GM18526 (cell line): ENCODE data around the gene MGRN1.

ENCODE experiments used
- POLR2A ChIP-seq: IDR thresholded peaks from 3 replicates; pipeline ENCODE4 v1.6.1; 2011; ENCODE audit not compliant: insufficient read length; ENCODE audit errors: extremely low read depth

The MGRN1 gene

DNA sequence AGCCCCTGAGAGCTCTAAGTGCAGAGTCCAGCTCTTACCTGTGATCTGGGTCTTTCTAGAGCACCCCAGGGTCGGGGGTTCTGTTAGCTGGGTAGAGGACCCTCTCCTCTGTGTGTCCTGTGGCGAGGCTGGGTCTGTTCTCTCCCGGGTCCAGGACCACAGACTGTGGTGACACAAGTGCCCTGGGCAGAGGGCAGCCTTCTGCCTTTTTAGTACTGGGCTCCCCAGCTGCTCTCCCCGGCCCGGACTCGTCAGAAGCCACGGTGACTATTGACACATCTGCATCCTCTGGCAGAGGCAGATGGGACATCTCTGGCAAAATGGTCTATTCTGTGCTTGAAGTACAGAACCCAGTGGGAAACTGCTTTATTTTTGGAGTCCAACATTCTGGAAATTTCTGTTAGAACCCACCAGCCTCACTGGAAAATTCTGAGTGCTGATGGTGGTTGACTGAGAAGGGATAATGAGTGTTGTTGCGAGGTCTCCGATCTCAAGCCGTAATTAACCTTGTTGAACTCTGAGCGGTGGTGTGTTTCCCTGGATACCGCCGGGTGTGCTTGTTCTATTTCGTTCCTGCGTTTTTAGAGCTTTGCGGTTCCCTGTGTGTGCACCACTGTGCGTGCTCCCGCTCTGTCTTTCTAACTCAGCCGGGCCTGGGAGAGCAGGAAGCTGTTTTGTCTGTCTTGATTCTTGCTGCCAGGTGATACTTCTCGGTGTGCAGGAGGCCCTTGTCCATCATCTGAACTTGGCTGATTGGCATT is 42.8 kb downstream of the MGRN1 start:
- no peak for TF ChIP-seq POLR2A

DNA sequence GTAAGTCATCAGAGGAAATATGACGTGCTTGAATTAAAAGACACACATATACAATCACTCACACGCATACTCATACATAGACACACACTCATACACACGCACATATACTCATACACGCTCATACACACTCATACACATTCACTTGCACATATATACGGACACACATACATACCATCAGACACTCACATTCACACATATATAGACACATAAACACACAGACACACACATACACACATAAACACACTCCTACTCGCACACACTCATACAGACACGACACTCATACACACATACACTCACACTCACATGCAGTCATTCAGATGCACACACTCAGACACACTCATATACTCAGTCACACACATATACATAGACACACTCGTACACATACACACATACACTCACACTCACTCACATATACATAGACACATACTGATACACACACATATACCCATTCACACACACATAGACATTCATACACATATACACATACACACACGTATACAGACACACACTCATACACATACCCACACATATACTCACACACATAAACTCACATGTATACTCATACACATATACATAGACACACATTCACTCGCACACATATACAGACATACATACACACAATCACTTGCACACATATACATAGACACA is 43.8 kb downstream of the MGRN1 start:
- no peak for TF ChIP-seq POLR2A

DNA sequence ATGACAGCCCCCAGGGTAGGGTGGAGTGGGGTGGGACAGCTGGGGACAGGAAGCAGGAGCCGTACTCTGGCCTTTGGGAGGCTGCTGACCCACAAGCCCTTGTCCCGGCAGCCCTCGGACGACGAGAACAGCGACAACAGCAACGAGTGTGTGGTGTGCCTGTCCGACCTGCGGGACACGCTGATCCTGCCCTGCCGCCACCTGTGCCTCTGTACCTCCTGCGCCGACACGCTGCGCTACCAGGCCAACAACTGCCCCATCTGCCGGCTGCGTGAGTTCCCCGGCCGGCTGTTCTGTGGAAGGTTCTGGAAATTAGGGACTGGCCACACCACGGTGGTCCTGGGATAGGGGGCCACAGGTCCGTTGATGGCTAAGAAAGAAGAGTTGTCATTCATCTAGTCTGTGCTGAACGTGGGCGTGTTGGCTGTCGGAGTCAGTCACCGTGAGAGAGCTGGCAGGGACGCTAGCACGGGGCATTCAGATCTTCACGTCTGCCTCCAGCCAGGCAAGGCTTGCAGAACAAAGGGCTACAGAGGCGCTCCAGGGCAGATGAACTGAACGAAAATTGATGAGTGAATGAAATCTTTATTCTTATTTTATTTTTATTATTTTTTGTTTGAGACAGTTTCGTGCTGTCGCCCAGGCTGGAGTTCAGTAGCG is 48.9 kb downstream of the MGRN1 start:
- TF ChIP-seq POLR2A = no peak

DNA sequence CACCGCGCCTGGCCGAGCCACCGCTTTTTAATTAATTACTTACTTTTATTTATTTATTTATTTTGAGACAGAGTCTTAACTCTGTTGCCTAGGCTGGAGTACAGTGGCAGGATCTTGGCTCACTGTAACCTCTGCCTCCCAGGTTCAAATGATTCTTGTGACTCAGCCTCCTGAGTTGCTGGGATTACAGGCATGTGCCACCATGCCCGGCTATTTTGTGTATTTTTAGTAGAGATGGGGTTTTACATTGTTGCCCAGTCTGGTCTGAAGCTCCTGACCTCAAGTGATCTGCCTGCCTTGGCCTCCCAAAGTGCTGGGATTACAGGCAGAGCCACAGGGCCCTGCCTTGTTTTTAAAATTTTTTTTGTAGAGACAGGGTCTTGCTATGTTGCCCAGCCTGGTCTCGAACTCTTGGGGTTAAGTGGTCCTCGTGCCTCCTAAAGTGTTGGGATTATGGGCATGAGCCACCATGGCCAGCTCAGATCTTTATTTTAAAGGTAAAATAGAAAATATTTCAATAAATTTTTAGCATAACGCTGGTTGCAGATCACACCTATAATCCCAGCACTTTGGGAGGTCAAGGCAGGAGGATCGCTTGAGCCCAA is 50.4 kb downstream of the MGRN1 start:
- TF ChIP-seq POLR2A = no peak

DNA sequence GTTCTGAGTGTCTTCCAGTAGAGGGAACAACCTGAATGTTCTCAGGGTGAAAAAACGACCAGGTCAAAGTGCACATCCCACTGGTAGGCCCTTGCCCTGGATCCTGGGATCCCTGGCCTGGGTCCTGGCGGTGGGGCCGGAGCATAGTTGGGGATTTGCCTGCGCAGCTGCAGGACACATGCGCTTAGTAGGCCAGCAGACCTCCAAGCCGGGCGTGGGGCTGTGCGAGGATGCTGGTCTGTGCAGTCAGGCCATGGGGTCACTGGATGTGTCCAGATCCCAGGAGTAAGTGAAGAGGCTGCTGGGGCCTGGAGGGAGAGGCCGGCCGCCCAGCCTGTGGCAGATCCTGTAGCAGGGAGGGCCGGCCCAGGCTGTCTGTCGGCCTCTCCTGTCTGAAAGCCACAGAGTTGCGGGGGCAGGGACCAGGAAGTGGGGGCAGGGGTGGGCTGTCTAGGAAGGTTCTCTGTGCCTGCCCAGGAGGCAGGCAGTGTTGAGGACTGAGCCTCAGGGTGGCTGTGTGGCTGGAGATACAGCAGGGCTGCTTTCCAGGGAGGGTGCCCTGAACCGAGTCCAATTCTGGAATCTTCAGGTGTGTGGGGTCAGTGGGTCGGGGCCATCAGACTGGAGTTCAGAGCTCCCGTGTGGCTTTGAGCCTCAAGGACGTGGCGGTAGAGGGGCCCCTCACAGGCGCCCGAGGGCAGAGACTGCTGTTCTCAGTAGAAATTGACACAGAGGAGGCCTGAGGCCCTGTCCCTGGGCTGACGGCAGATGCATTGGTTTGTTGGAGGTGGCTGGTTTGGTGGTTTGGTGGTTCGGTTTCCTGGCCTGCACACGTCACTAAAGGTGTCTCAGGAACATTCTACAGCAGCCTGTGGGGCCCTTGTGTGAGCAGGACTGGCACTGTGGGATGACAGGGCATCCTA is 51.5 kb downstream of the MGRN1 start:
- TF ChIP-seq POLR2A = no peak

DNA sequence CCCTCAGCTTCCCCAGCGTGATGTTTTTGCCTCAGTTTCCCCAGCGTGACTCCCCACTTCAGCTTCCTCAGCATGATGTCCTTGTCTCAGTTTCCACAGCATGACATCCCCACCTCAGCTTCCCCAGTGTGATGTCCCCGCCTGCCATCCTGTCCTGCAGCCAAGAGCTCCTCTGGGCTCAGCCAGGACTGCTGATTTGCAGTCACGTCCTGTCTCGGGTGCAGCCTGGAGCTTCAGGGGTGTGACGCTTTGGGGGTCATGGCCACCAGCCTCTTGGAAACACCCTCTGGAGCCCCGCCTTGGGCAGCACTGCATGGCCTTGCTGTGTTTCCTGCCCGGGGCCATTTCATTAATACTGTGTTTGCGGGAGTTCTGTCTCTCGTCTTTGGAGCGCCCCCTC is 52.2 kb downstream of the MGRN1 start:
- no peak for TF ChIP-seq POLR2A

DNA sequence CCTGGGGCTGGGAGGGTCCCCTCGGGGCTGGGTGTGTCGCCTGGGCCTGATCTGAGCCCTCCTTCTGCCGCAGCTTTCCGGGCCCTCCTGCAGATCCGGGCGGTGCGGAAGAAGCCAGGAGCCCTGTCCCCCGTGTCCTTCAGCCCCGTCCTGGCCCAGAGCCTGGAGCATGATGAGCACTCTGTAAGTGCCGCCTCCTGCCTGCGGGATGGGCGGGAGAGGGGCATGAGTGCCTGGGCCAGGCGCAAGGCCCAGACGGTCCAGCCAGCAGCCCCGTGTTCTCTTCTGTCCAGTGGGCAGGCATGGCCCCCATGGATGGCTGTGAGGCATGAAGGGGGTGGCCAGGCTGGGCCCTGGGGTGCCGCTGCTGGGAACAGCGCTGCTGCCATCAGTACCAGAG is 52.8 kb downstream of the MGRN1 start:
- TF ChIP-seq POLR2A = no peak

DNA sequence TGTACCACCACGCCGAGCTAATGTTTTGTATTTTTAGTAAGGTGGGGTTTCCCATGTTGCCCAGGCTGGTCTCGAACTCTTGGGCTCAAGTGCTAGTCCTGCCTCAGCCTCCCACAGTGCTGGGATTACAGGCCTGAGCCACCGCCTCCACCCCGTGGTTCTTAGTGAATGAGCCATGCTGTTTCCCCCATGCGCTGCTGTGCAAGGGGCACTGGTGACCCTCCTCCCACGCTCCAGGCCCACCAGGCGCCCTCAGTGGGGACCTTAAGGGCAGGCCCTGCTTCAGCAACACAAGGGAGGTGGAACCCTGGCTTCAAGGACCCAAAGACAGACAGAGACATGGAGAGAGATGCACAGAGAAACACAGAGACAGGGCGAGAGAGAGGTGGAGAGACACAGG is 53.4 kb downstream of the MGRN1 start:
- TF ChIP-seq POLR2A = no peak

DNA sequence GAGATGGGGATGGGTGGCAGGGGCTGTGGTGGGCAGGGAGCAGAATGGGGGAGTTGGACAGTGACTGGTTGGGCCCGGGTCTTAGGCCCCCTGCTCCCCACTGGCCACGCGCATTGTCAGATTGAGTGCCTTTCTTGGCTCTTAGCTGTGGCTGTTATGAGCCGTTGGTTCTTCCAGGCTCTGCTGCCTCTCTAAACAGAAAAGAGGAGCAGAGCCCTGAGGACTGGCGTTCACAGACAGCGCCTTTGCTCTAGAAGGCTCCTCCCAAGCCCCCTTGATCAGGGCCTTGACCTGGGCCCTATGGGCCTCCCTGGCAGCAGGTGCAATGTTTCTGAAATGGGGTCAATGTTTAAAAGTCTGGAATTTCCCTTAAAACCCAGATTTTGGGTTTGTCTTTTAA is 54.0 kb downstream of the MGRN1 start:
- TF ChIP-seq POLR2A = no peak

DNA sequence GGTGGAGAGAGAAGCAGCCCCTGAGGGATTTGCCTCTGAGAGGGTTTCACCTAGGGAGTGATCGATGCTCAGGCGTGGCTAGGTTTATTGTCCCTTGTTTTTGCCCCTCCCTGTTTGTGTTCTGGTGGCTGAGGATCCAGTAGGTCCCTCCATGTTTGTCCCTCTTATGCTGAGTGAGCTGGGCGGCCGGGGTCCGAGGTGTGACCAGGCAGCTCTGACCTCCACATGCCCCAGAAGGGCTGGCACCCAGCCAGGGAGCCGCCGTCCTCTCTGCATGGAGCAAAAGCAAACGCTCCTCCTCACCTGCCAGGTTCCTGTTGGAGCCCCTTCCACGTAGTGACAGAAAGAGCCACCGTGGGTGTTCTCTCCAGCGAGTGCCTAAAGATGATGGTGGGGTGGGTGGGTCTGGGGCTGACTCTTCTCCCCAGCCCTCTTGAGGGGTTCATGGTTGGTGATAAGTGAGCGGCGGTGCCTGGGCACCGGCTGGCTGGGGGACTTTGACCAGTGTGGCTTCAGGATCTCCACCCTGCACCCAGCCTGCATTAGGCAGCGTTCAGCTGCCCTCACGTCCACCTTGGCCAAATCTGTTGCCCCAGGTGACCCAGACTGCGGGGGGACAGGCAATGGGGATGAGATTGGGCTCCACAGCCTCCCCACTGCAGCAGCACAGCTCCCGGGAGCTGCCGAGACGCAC is 54.7 kb downstream of the MGRN1 start:
- no peak for TF ChIP-seq POLR2A

DNA sequence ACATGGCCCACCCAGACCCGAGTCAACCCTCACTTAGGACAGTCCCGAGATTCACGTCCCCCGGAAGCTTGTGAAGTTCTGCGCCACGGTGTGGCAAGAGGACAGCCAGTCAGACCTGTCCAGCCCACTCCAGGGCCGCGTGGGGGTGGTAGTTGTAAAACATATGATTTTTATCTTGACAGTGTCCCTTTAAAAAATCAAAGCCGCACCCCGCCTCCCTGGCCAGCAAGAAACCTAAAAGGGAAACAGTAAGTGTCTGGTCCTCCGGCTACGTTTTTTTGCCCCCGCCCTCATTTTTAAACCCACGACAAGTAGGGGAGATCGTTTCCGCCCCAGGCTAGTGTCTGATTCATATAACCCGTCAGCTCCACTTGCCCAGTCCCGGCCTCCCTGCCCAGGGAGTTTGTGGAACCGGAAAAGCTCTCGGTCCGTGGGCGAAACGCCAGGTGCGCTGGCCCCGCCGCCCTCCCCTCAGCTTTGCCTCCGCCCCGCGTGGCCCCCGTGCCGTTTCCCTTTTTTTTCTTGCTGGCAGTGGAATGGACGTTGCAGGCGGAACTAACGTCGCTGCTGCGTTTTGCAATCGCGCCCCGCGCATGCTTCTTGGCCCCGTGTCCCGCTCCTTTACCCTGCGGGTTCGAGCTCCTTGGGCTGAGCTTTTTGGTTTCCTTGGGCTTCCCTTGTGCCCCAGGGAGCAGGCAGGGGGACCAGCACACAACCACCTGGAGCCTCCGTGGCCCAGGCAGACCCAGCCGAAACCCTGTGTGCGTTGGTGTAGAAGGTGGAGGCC is 55.4 kb downstream of the MGRN1 start:
- no peak for TF ChIP-seq POLR2A

DNA sequence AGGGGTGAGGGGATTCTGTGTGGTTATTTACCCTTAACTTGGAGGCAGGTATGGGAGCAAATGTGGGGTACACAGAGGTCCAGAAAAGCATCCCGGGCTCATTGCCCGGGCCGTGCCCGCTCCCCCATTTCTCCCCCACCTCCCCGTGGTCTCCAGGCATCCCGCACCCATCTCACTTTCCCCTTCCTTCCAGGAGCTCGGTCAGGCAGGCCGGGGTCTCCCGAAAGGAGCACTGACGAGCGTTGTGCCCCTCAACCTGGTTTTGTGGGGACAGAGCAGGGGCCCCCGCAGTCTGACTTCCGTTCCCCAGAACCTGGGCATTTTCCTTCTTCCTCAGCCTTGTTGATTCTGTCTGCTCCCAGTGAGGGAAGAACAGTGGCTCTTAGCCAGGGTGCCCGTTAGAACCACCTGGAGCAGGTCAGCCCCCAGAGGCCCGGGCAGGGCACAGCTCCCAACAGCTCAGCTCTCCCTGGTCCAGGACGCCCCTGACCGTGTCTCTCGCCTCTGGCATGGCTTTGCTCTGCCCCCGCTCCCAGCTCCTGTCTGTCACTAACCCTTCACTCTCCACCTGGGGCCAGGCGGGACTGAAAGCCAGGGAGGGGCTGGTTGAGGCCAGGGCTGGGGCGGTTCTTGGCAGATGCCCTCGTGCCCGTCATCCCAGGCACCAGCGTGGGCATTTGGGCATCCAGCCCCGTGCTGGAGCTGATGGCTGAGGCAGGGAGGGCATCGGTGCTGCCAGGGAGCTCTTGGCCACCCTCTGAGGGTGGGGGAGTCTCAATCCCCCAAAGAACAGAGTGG is 56.2 kb downstream of the MGRN1 start:
- no peak for TF ChIP-seq POLR2A
